Parathyroid adenoma (tissue), 2 donors: ENCODE data around the gene C10orf67.

Experiments used
- H2AFZ ChIP-seq: fragments of 300-600 bp; sonication (generic); one replicate; pipeline ENCODE4 v1.7.0; 2017; ENCODE audit warnings: antibody characterized with exemption, mild to moderate bottlenecking
- H3K27ac ChIP-seq: fragments of 300-600 bp; sonication (generic); one replicate; pipeline ENCODE4 v1.7.0; 2017
- H3K27me3 ChIP-seq: fragments of 300-600 bp; sonication (generic); one replicate; pipeline ENCODE4 v1.7.0; 2017; ENCODE audit warnings: low read length; ENCODE audit not compliant: control insufficient read depth, insufficient read depth
- H3K36me3 ChIP-seq: fragments of 300-600 bp; sonication (generic); one replicate; pipeline ENCODE4 v1.7.0; 2017; ENCODE audit warnings: low read length; ENCODE audit not compliant: control insufficient read depth, insufficient read depth
- H3K4me1 ChIP-seq: fragments of 300-600 bp; sonication (generic); one replicate; pipeline ENCODE4 v1.7.0; 2017; ENCODE audit warnings: control low read depth
- H3K4me2 ChIP-seq: fragments of 300-600 bp; sonication (generic); one replicate; pipeline ENCODE4 v1.7.0; 2017; ENCODE audit warnings: low read length
- H3K4me3 ChIP-seq: fragments of 300-600 bp; sonication (generic); one replicate; pipeline ENCODE4 v1.7.0; 2017; ENCODE audit warnings: low read depth, low read length
- H3K79me2 ChIP-seq: fragments of 300-600 bp; sonication (generic); one replicate; pipeline ENCODE4 v1.7.0; 2017; ENCODE audit warnings: control low read depth
- H3K9ac ChIP-seq: fragments of 300-600 bp; sonication (generic); one replicate; pipeline ENCODE4 v1.7.0; 2017; ENCODE audit warnings: mild to moderate bottlenecking
- H3K9me3 ChIP-seq: fragments of 300-600 bp; sonication (generic); one replicate; pipeline ENCODE4 v1.7.0; 2017; ENCODE audit warnings: low read length; ENCODE audit not compliant: control insufficient read depth
- TF ChIP-seq, protein P1 (sequence below): fragments of 300-600 bp; sonication (generic); IDR thresholded peaks from one replicate; pipeline ENCODE4 v1.7.0; 2017; ENCODE audit warnings: antibody characterized with exemption, mild to moderate bottlenecking
- donor health status: primary hyperparathyroidism.

Gene C10orf67

DNA sequence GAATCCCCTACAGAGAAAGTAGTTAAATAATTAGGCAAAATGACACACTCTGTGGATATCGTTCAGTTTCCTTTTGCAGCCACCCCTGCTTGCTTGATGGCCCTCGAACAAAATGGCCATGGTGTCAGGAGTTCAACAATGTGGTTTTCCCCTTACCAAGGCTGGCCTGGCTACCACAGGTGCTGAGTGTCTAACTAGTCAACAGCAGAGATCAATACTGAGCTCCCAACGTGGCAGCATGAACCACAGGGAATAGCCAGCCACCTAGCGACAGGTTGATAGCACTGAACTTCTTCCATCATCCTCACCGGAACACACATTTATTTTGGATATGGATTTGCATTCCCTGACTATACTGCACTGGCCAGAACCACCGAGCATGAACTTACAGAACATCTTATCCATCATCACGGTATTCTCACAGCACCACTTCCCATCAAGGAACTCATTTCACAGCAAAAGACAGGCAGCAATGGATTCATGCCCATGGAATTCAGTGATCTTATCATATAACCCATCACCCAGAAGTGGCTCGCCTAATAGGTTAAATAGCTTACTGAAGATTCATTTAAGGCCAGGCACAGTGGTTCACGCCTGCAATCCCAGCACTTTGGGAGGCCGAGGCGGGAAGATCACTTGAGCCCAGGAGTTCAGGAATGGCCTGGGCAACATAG is 6.3 kb downstream of the C10orf67 start:
- Histone ChIP-seq H2AFZ (no peak overlapping the region), H3K9ac (no peak overlapping the region), H3K27ac (no peak overlapping the region), H3K36me3 (no peaks in the 10 kb centered on the region), H3K4me2 (no peak overlapping the region), H3K4me1 (no peaks in the 10 kb centered on the region), H3K4me3 (no peak overlapping the region), H3K27me3 (no peaks in the 10 kb centered on the region), H3K9me3 (no peaks in the 10 kb centered on the region), H3K79me2 (no peaks in the 10 kb centered on the region)
- TF ChIP-seq, protein P1, sequence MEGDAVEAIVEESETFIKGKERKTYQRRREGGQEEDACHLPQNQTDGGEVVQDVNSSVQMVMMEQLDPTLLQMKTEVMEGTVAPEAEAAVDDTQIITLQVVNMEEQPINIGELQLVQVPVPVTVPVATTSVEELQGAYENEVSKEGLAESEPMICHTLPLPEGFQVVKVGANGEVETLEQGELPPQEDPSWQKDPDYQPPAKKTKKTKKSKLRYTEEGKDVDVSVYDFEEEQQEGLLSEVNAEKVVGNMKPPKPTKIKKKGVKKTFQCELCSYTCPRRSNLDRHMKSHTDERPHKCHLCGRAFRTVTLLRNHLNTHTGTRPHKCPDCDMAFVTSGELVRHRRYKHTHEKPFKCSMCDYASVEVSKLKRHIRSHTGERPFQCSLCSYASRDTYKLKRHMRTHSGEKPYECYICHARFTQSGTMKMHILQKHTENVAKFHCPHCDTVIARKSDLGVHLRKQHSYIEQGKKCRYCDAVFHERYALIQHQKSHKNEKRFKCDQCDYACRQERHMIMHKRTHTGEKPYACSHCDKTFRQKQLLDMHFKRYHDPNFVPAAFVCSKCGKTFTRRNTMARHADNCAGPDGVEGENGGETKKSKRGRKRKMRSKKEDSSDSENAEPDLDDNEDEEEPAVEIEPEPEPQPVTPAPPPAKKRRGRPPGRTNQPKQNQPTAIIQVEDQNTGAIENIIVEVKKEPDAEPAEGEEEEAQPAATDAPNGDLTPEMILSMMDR, result no peak

DNA sequence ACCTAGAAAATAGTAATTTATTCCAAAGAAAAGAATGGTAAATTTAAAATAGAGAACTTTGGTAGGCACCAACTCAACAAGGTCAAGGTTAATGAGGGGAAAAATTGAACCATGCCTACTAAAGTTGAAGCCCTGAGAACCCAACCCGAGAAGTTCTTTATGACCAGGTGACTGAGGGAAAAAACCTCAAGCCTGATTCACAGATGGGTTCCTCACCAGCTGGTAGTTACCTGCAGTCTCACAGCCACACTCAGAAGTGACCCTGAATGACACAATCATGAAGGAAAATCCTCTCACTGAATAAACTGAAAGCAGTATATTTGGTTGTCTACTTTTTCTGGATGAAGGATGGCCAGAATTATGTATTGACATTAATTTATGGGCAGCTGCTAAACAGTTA is 7.0 kb downstream of the C10orf67 start:
- Histone ChIP-seq H3K4me2 (no peak overlapping the region), H3K4me1 (no peaks in the 10 kb centered on the region), H3K27me3 (no peaks in the 10 kb centered on the region), H3K79me2 (no peaks in the 10 kb centered on the region), H3K9me3 (no peaks in the 10 kb centered on the region), H3K27ac (no peak overlapping the region), H3K36me3 (no peaks in the 10 kb centered on the region), H3K9ac (no peak overlapping the region), H2AFZ (no peak overlapping the region), H3K4me3 (no peak overlapping the region)
- TF ChIP-seq, protein P1, result no peak

DNA sequence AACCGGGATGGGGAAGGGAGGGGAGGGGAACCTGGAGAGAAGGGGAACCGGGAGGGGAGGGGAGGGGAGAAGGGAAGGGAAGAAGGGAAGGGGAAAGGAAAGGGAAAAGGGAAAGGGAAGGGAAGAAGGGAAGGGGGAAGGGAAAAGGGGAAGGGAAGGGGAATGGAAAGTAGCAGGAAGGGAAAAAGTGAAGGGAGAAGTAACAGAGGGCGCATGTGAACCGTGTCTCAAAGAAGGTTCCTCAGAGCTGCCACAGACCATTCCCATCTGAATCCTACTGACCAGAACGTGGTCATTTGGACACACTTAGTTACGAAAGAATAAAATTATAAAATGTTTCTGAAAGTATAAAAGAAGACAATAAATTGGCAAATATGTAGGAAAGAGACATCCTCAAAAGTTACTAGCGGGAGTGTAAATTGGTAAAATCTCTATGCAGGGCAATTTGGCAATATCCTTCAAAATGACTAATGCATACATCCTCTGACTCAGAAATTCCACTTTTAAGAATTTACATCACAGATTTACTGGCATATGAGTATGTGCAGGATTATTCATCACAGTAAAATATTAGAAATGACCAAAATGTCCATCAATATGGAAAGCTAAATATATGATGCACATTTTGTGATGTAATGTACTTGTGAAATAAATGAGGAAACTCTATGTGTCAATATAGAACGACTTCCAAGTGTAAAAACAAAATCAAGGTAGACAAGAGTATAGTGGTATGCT is 12.9 kb downstream of the C10orf67 start:
- no peak overlapping the region for H2AFZ ChIP-seq
- H3K79me2 ChIP-seq, result no peaks in the 10 kb centered on the region
- H3K27ac ChIP-seq, result no peak overlapping the region
- no peaks in the 10 kb centered on the region for H3K9me3 ChIP-seq
- no peaks in the 10 kb centered on the region for H3K4me1 ChIP-seq
- H3K27me3 ChIP-seq, result no peaks in the 10 kb centered on the region
- TF ChIP-seq, protein P1, result no peak
- no peak overlapping the region for H3K4me2 ChIP-seq
- H3K4me3 ChIP-seq, result no peak overlapping the region
- no peak overlapping the region for H3K9ac ChIP-seq
- H3K36me3 ChIP-seq, result no peaks in the 10 kb centered on the region

DNA sequence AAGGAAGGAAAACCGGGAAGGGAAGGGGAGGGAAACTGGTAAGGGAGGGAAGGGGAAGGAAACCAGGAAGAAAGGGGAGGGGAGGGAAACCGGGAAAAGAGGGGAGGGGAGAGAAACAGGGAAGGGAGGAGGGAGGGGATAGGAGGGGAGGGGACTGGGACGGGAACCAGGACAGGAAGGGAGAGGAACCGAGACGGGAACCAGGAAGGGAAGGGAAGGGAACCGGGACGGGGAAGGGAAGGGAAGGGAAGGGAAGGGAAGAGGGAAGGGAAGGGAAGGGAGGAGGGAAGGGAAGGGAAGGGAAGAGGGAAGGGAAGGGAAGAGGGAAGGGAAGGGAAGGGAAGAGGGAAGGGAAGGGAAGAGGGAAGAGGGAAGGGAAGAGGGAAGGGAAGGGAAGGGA is 13.6 kb downstream of the C10orf67 start:
- H3K36me3 ChIP-seq, result no peaks in the 10 kb centered on the region
- no peak overlapping the region for H3K4me2 ChIP-seq
- H3K27me3 ChIP-seq, result no peaks in the 10 kb centered on the region
- H3K9me3 ChIP-seq, result no peaks in the 10 kb centered on the region
- TF ChIP-seq, protein P1, result no peak
- no peaks in the 10 kb centered on the region for H3K79me2 ChIP-seq
- no peak overlapping the region for H2AFZ ChIP-seq
- no peak overlapping the region for H3K9ac ChIP-seq
- no peak overlapping the region for H3K27ac ChIP-seq
- H3K4me3 ChIP-seq, result no peak overlapping the region
- no peaks in the 10 kb centered on the region for H3K4me1 ChIP-seq
